ENCODE measurements around the gene CCL2.

CCL2 gene

DNA sequence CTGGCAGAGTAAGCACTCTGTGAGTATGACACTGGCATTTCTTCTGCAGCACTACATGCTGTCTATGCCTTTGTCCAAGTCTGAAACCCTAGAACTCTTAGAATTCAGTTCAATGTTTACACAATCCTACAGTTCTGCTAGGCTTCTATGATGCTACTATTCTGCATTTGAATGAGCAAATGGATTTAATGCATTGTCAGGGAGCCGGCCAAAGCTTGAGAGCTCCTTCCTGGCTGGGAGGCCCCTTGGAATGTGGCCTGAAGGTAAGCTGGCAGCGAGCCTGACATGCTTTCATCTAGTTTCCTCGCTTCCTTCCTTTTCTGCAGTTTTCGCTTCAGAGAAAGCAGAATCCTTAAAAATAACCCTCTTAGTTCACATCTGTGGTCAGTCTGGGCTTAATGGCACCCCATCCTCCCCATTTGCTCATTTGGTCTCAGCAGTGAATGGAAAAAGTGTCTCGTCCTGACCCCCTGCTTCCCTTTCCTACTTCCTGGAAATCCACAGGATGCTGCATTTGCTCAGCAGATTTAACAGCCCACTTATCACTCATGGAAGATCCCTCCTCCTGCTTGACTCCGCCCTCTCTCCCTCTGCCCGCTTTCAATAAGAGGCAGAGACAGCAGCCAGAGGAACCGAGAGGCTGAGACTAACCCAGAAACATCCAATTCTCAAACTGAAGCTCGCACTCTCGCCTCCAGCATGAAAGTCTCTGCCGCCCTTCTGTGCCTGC is at the start of gene CCL2:
TSS of gene CCL2 (plus strand) at position 635 of the 730 bp plus-strand sequence. CDS start at position 700, 65 bp downstream.
- ATAC-seq (replicated peaks; ENCODE audit: extremely low read depth, poor library complexity, severe bottlenecking): no peak
- no peaks in the 10 kb centered on the region for H3K36me3 Mint-ChIP-seq (ENCODE audit: insufficient read depth)
- no peak within 1 kb of the TSS for H3K27ac Mint-ChIP-seq (ENCODE audit: low read depth)
- H3K27me3 Mint-ChIP-seq: peaks cover 90% of the 10 kb centered on the region
- H3K4me1 Mint-ChIP-seq: no peaks in the 10 kb centered on the region
- no peak within 1 kb of the TSS for H3K4me3 Mint-ChIP-seq
- no peak for DNase-seq (ENCODE audit: low spot score in 2 of 2)
- no peaks in the 10 kb centered on the region for H3K9me3 Mint-ChIP-seq

DNA sequence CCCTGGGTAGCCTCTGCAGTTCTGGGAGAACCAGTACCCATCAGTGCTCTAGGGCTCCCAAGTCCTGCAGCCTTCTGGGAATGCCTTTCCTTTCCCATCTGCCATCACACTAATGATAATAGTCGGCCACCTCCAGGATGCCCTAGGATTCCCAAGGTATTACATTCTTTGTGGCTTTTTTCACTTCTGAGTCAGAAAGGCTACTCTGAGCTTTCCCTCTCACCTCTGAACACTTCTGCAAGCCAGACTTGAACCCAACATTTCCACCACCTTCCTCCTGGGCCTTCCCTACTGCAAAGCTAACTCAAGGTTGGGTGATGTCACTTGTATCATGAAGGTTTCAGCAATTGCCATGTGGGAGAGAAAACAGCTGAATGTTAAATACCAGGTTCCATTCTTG is 49.7 kb upstream of the CCL2 start:
- Mint-ChIP-seq H3K4me3 (no peak overlapping the region), H3K27ac (ENCODE audit: low read depth) (no peak overlapping the region), H3K27me3 (peaks cover 45% of the 10 kb centered on the region), H3K36me3 (ENCODE audit: insufficient read depth) (no peaks in the 10 kb centered on the region), H3K9me3 (no peaks in the 10 kb centered on the region), H3K4me1 (no peaks in the 10 kb centered on the region)
- ATAC-seq (replicated peaks; ENCODE audit: extremely low read depth, poor library complexity, severe bottlenecking) (no peak), DNase-seq (ENCODE audit: low spot score in 2 of 2) (no peak)

GRCh38 chr17:34206569-34206968 is 48.5 kb upstream of the CCL2 start:
- H3K36me3 Mint-ChIP-seq (ENCODE audit: insufficient read depth): no peaks in the 10 kb centered on the region
- no peaks in the 10 kb centered on the region for H3K9me3 Mint-ChIP-seq
- DNase-seq (ENCODE audit: low spot score in 2 of 2): no peak
- no peak overlapping the region for H3K4me3 Mint-ChIP-seq
- H3K4me1 Mint-ChIP-seq: no peaks in the 10 kb centered on the region
- no peak overlapping the region for H3K27ac Mint-ChIP-seq (ENCODE audit: low read depth)
- H3K27me3 Mint-ChIP-seq: peaks cover 45% of the 10 kb centered on the region
- ATAC-seq (replicated peaks; ENCODE audit: extremely low read depth, poor library complexity, severe bottlenecking): no peak

- ATAC-seq (replicated peaks; ENCODE audit: extremely low read depth, poor library complexity, severe bottlenecking) (no peak), DNase-seq (ENCODE audit: low spot score in 2 of 2) (no peak)
- peaks cover 40% of the 10 kb centered on the region for H3K27me3 Mint-ChIP-seq
- no peak overlapping the region for H3K4me3 Mint-ChIP-seq
- no peak overlapping the region for H3K27ac Mint-ChIP-seq (ENCODE audit: low read depth)
- H3K9me3 Mint-ChIP-seq: no peaks in the 10 kb centered on the region
- no peaks in the 10 kb centered on the region for H3K4me1 Mint-ChIP-seq
- peaks cover 2% of the 10 kb centered on the region for H3K36me3 Mint-ChIP-seq (ENCODE audit: insufficient read depth)
Observed at GRCh38 chr17:34207572-34207971, 47.5 kb upstream of the CCL2 start.

DNA sequence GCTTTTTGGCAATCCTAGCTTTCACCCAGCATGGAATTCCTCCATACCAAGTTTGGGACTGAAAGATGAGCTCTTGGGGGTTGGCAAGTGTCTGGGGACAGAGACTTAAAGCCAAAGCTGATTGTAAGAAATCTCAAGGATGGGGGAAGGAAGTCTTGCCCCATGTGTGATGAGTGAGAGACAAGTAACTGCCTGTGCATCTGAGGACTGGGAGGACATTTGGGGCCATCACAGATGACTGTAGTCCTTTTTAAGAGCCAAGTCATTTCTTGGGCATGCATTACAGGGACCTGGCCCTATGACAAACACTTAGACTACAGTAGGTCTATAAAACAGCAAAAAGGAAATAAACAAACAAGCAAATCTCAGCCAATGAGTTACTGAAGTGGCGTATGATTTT is 36.3 kb upstream of the CCL2 start:
- ATAC-seq (replicated peaks; ENCODE audit: extremely low read depth, poor library complexity, severe bottlenecking) (no peak), DNase-seq (ENCODE audit: low spot score in 2 of 2) (no peak)
- Mint-ChIP-seq H3K9me3 (no peaks in the 10 kb centered on the region), H3K36me3 (ENCODE audit: insufficient read depth) (no peaks in the 10 kb centered on the region), H3K27ac (ENCODE audit: low read depth) (no peak overlapping the region), H3K4me3 (no peak overlapping the region), H3K4me1 (no peaks in the 10 kb centered on the region), H3K27me3 (peaks cover 84% of the 10 kb centered on the region)

GRCh38 chr17:34219405-34219804 is 35.7 kb upstream of the CCL2 start:
- Mint-ChIP-seq H3K4me3 (no peak overlapping the region), H3K27me3 (peaks cover 81% of the 10 kb centered on the region), H3K27ac (ENCODE audit: low read depth) (no peak overlapping the region), H3K9me3 (no peaks in the 10 kb centered on the region), H3K4me1 (no peaks in the 10 kb centered on the region), H3K36me3 (ENCODE audit: insufficient read depth) (no peaks in the 10 kb centered on the region)
- ATAC-seq (replicated peaks; ENCODE audit: extremely low read depth, poor library complexity, severe bottlenecking) (no peak), DNase-seq (ENCODE audit: low spot score in 2 of 2) (no peak)

GRCh38 chr17:34220045-34220751 is 34.9 kb upstream of the CCL2 start:
- DNase-seq (ENCODE audit: low spot score in 2 of 2): no peak
- Mint-ChIP-seq H3K4me1 (no peaks in the 10 kb centered on the region), H3K27me3 (peaks cover 84% of the 10 kb centered on the region), H3K36me3 (ENCODE audit: insufficient read depth) (no peaks in the 10 kb centered on the region), H3K4me3 (no peak overlapping the region), H3K27ac (ENCODE audit: low read depth) (no peak overlapping the region), H3K9me3 (no peaks in the 10 kb centered on the region)
- ATAC-seq (replicated peaks; ENCODE audit: extremely low read depth, poor library complexity, severe bottlenecking): no peak

- no peaks in the 10 kb centered on the region for H3K36me3 Mint-ChIP-seq (ENCODE audit: insufficient read depth)
- H3K9me3 Mint-ChIP-seq: no peaks in the 10 kb centered on the region
- DNase-seq (ENCODE audit: low spot score in 2 of 2): no peak
- no peak overlapping the region for H3K4me3 Mint-ChIP-seq
- H3K27me3 Mint-ChIP-seq: peaks cover 87% of the 10 kb centered on the region
- H3K27ac Mint-ChIP-seq (ENCODE audit: low read depth): no peak overlapping the region
- ATAC-seq (replicated peaks; ENCODE audit: extremely low read depth, poor library complexity, severe bottlenecking): no peak
- H3K4me1 Mint-ChIP-seq: no peaks in the 10 kb centered on the region
Observed at GRCh38 chr17:34220752-34221395, 34.2 kb upstream of the CCL2 start.

DNA sequence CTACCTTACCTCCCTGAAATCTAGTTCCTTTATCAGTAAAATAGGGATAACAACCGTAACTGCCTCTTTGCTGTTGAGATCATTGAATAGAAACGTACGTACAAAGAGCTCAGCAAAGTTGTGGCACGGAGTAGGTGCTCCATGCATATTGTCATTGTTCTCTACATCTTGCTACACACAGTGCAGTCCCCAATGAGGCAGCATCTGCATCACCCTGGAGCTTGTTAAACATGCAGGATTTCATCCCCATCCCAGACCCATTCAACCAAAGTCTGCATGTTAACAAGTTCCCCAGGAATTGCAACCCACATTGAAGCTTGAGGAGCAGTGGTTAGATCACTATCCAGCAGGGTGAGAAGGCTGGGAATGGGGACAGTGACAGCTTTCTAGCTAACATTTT is 33.7 kb upstream of the CCL2 start:
- no peaks in the 10 kb centered on the region for H3K4me1 Mint-ChIP-seq
- DNase-seq (ENCODE audit: low spot score in 2 of 2): no peak
- no peaks in the 10 kb centered on the region for H3K9me3 Mint-ChIP-seq
- H3K4me3 Mint-ChIP-seq: no peak overlapping the region
- no peak overlapping the region for H3K27ac Mint-ChIP-seq (ENCODE audit: low read depth)
- peaks cover 87% of the 10 kb centered on the region for H3K27me3 Mint-ChIP-seq
- H3K36me3 Mint-ChIP-seq (ENCODE audit: insufficient read depth): no peaks in the 10 kb centered on the region
- ATAC-seq (replicated peaks; ENCODE audit: extremely low read depth, poor library complexity, severe bottlenecking): no peak

DNA sequence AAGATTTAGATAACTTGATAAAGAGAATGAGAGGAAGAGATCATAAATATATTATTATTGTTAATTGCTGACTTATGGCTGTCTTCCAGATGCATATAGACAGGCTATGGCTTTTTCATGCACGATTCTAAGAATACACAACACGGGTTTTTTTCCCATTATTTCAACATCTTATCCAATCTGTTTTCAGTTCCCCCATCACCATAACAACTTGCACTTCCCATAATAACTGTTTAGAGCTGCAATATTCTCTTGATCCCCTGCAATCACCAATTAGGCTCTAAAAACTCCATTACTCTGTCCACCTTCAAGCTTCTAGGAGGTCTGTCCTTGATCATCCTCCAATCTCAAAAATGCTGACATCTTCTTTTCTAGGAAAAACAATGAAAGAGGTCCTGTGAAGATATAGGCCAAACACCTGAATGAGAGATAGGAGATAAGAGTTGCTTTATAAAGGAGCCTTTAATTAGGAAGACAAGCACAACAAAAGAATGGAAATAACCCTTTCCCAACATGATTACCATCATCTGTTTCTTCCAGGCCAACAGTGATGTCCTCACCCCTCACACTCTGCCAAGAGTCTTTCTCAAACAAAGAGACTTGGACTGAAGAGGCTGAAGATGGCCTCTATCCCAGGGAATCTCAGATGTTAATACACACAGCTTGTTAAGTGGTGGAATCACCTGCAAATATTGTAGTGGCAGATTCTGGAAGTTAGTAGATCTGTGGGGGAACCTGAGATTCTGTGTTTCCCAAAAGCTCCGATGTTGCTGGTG is 32.2 kb upstream of the CCL2 start:
- Mint-ChIP-seq H3K27ac (ENCODE audit: low read depth) (no peak overlapping the region), H3K9me3 (no peaks in the 10 kb centered on the region), H3K27me3 (peaks cover 86% of the 10 kb centered on the region), H3K36me3 (ENCODE audit: insufficient read depth) (no peaks in the 10 kb centered on the region), H3K4me1 (no peaks in the 10 kb centered on the region), H3K4me3 (no peak overlapping the region)
- ATAC-seq (replicated peaks; ENCODE audit: extremely low read depth, poor library complexity, severe bottlenecking): no peak
- DNase-seq (ENCODE audit: low spot score in 2 of 2): no peak

GRCh38 chr17:34225046-34225445 is 30.0 kb upstream of the CCL2 start:
- no peak overlapping the region for H3K4me3 Mint-ChIP-seq
- no peaks in the 10 kb centered on the region for H3K36me3 Mint-ChIP-seq (ENCODE audit: insufficient read depth)
- H3K27me3 Mint-ChIP-seq: peaks cover 88% of the 10 kb centered on the region
- H3K4me1 Mint-ChIP-seq: no peaks in the 10 kb centered on the region
- H3K9me3 Mint-ChIP-seq: no peaks in the 10 kb centered on the region
- ATAC-seq (replicated peaks; ENCODE audit: extremely low read depth, poor library complexity, severe bottlenecking): no peak
- DNase-seq (ENCODE audit: low spot score in 2 of 2): no peak
- H3K27ac Mint-ChIP-seq (ENCODE audit: low read depth): no peak overlapping the region

DNA sequence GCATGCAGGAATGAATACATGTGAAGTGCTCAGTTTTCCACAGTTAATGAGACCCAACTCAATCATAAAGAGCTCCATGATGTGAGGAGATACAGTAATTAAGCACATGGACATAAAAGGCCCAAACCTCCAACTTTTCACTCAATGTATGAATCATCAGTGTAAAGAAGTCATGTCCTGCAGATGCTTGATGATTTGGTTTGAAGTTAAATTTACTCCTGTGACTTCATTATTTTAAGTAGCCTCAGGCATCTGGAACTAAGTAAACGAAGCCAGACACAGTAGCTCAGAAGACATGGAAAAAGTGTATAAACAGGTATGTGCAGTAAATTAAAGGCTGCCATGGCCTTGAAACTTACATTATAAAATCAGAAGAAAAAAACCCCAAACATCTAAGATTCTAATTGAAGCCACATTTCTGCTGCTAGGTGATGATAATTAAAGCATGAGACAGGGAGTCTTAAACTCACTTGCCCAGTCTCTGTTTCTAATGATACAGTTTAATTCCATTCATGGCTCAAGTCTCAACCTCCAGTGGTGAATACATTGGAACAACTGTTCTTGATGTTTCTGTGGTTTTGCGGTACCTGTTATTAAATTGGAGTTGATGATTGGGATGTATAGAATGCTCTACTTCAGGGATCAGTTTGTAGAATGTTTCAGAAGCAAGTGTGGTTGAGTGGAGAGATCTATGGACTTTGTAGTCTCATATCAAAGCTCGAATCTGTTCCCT is 28.9 kb upstream of the CCL2 start:
- H3K27me3 Mint-ChIP-seq: peaks cover 88% of the 10 kb centered on the region
- H3K4me3 Mint-ChIP-seq: no peak overlapping the region
- no peaks in the 10 kb centered on the region for H3K36me3 Mint-ChIP-seq (ENCODE audit: insufficient read depth)
- no peaks in the 10 kb centered on the region for H3K4me1 Mint-ChIP-seq
- no peak for DNase-seq (ENCODE audit: low spot score in 2 of 2)
- no peak for ATAC-seq (replicated peaks; ENCODE audit: extremely low read depth, poor library complexity, severe bottlenecking)
- no peak overlapping the region for H3K27ac Mint-ChIP-seq (ENCODE audit: low read depth)
- H3K9me3 Mint-ChIP-seq: no peaks in the 10 kb centered on the region

All from central memory CD8-positive, alpha-beta T cell (primary cell).